ENCODE measurements around the gene TUB. TPM values are rescaled to one million over a fixed set of nuclear protein-coding genes. Genes with fewer than 3 reads are reported as not detected.

Gene TUB
- total and polyA plus RNA-seq, 2 of the 13 experiments (the other 11 are each of a cell fraction or from before 2014, with no cell fraction given), result 4.3 to 5.6 TPM

- Histone ChIP-seq H3K4me2 (ENCODE audit: low read depth, low read length) (no peak overlapping the region), H2AFZ (ENCODE audit: low read length) (no peak overlapping the region), H3K9ac (ENCODE audit: insufficient read depth, low read depth, low read length) (no peak overlapping the region), H3K36me3 (replicated peaks in 1 of 2; ENCODE audit: control insufficient read depth in 1 of 2, insufficient read depth in 2 of 2, low read length in 2 of 2) (no peaks in the 10 kb centered on the region), H3K9me3 (ENCODE audit: low read length) (no peaks in the 10 kb centered on the region), H3K79me2 (ENCODE audit: insufficient read depth, low read length) (no peaks in the 10 kb centered on the region), H3K4me3 (replicated peaks in 1 of 3; ENCODE audit: insufficient read depth in 1 of 3, low read depth in 2 of 3, low read length in 3 of 3) (no peak overlapping the region), H4K20me1 (ENCODE audit: insufficient read depth, low read length) (no peaks in the 10 kb centered on the region), H3K27ac (ENCODE audit: extremely low read length, insufficient read depth, low read length) (no peak overlapping the region), H3K27me3 (ENCODE audit: control insufficient read depth in 1 of 2, insufficient read depth in 2 of 2, low read length in 2 of 2) (peaks cover 0 to 8% of the 10 kb centered on the region in 2 experiments; a peak in 1 of 5 replicates), H3K4me1 (ENCODE audit: insufficient read depth, low read length) (peaks cover 24% of the 10 kb centered on the region)
- in situ Hi-C loops (cut with HindIII; ENCODE audit: extremely low pct_ligation_motif_present, low pct_unique_long_range_greater_than_20kb), result no loop called here
- ChIA-PET CTCF (ENCODE audit: low intra/inter-chr PET ratio, low total read pairs) (no interaction called here), POLR2A (no interaction called here)
- no TSS peak for BruUV-seq (replicated peaks)
- TF ChIP-seq, protein P1, sequence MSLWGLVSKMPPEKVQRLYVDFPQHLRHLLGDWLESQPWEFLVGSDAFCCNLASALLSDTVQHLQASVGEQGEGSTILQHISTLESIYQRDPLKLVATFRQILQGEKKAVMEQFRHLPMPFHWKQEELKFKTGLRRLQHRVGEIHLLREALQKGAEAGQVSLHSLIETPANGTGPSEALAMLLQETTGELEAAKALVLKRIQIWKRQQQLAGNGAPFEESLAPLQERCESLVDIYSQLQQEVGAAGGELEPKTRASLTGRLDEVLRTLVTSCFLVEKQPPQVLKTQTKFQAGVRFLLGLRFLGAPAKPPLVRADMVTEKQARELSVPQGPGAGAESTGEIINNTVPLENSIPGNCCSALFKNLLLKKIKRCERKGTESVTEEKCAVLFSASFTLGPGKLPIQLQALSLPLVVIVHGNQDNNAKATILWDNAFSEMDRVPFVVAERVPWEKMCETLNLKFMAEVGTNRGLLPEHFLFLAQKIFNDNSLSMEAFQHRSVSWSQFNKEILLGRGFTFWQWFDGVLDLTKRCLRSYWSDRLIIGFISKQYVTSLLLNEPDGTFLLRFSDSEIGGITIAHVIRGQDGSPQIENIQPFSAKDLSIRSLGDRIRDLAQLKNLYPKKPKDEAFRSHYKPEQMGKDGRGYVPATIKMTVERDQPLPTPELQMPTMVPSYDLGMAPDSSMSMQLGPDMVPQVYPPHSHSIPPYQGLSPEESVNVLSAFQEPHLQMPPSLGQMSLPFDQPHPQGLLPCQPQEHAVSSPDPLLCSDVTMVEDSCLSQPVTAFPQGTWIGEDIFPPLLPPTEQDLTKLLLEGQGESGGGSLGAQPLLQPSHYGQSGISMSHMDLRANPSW (CRISPR knock-in tag; IDR thresholded peaks at IDR 0.05; ENCODE audit: borderline replicate concordance), result no peak
- no peak for TF ChIP-seq KDM2A (CRISPR knock-in tag; IDR thresholded peaks at IDR 0.05; ENCODE audit: borderline replicate concordance, low read depth)
- FAIRE-seq, result no peak
- intact Hi-C loops (cut with micrococcal nuclease; ENCODE audit: unreplicated experiment), result no loop called here
- WGBS (ENCODE audit: low lambda C conversion rate), result 77% methylated on average over 3 of the region's 9 CpGs
- no peak for ATAC-seq
- DNase-seq (ENCODE audit: low spot score), result no peak
Measured at GRCh38 chr11:8083088-8083395, 2.0 kb downstream of the TUB start.

- Histone ChIP-seq H3K4me2 (ENCODE audit: low read depth, low read length) (no peak overlapping the region), H3K27me3 (ENCODE audit: control insufficient read depth in 1 of 2, insufficient read depth in 2 of 2, low read length in 2 of 2) (peaks cover 0 to 8% of the 10 kb centered on the region in 2 experiments; a peak in 1 of 5 replicates), H3K9me3 (ENCODE audit: low read length) (no peaks in the 10 kb centered on the region), H4K20me1 (ENCODE audit: insufficient read depth, low read length) (no peaks in the 10 kb centered on the region), H3K4me1 (ENCODE audit: insufficient read depth, low read length) (peaks cover 24% of the 10 kb centered on the region), H3K4me3 (replicated peaks in 1 of 3; ENCODE audit: insufficient read depth in 1 of 3, low read depth in 2 of 3, low read length in 3 of 3) (no peak overlapping the region), H3K27ac (ENCODE audit: extremely low read length, insufficient read depth, low read length) (no peak overlapping the region), H3K9ac (ENCODE audit: insufficient read depth, low read depth, low read length) (no peak overlapping the region), H2AFZ (ENCODE audit: low read length) (no peak overlapping the region), H3K79me2 (ENCODE audit: insufficient read depth, low read length) (no peaks in the 10 kb centered on the region), H3K36me3 (replicated peaks in 1 of 2; ENCODE audit: control insufficient read depth in 1 of 2, insufficient read depth in 2 of 2, low read length in 2 of 2) (no peaks in the 10 kb centered on the region)
- ATAC-seq, result no peak
- 100% methylated on average over 1 of the region's 1 CpG for WGBS (ENCODE audit: low lambda C conversion rate)
- intact Hi-C loops (cut with micrococcal nuclease; ENCODE audit: unreplicated experiment), result no loop called here
- no TSS peak for BruUV-seq (replicated peaks)
- no peak for FAIRE-seq
- in situ Hi-C loops (cut with HindIII; ENCODE audit: extremely low pct_ligation_motif_present, low pct_unique_long_range_greater_than_20kb), result no loop called here
- CTCF ChIA-PET (ENCODE audit: low intra/inter-chr PET ratio, low total read pairs), result no interaction called here
- POLR2A ChIA-PET, result no interaction called here
- no peak for DNase-seq (ENCODE audit: low spot score)
- TF ChIP-seq ZNF547 (CRISPR knock-in tag; IDR thresholded peaks at IDR 0.05), result no peak
- no peak for TF ChIP-seq ZFX (CRISPR knock-in tag; IDR thresholded peaks at IDR 0.05; ENCODE audit: low read depth)
- no peak for TF ChIP-seq ZNF674 (CRISPR knock-in tag; IDR thresholded peaks at IDR 0.05; ENCODE audit: low read depth)
- TF ChIP-seq, protein P2, sequence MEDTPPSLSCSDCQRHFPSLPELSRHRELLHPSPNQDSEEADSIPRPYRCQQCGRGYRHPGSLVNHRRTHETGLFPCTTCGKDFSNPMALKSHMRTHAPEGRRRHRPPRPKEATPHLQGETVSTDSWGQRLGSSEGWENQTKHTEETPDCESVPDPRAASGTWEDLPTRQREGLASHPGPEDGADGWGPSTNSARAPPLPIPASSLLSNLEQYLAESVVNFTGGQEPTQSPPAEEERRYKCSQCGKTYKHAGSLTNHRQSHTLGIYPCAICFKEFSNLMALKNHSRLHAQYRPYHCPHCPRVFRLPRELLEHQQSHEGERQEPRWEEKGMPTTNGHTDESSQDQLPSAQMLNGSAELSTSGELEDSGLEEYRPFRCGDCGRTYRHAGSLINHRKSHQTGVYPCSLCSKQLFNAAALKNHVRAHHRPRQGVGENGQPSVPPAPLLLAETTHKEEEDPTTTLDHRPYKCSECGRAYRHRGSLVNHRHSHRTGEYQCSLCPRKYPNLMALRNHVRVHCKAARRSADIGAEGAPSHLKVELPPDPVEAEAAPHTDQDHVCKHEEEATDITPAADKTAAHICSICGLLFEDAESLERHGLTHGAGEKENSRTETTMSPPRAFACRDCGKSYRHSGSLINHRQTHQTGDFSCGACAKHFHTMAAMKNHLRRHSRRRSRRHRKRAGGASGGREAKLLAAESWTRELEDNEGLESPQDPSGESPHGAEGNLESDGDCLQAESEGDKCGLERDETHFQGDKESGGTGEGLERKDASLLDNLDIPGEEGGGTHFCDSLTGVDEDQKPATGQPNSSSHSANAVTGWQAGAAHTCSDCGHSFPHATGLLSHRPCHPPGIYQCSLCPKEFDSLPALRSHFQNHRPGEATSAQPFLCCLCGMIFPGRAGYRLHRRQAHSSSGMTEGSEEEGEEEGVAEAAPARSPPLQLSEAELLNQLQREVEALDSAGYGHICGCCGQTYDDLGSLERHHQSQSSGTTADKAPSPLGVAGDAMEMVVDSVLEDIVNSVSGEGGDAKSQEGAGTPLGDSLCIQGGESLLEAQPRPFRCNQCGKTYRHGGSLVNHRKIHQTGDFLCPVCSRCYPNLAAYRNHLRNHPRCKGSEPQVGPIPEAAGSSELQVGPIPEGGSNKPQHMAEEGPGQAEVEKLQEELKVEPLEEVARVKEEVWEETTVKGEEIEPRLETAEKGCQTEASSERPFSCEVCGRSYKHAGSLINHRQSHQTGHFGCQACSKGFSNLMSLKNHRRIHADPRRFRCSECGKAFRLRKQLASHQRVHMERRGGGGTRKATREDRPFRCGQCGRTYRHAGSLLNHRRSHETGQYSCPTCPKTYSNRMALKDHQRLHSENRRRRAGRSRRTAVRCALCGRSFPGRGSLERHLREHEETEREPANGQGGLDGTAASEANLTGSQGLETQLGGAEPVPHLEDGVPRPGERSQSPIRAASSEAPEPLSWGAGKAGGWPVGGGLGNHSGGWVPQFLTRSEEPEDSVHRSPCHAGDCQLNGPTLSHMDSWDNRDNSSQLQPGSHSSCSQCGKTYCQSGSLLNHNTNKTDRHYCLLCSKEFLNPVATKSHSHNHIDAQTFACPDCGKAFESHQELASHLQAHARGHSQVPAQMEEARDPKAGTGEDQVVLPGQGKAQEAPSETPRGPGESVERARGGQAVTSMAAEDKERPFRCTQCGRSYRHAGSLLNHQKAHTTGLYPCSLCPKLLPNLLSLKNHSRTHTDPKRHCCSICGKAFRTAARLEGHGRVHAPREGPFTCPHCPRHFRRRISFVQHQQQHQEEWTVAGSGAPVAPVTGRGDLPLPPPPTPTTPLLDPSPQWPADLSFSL (CRISPR knock-in tag; IDR thresholded peaks at IDR 0.05), result no peak
- TF ChIP-seq ZNF550 (CRISPR knock-in tag; IDR thresholded peaks at IDR 0.05; ENCODE audit: borderline replicate concordance), result no peak
- TF ChIP-seq, protein P3, sequence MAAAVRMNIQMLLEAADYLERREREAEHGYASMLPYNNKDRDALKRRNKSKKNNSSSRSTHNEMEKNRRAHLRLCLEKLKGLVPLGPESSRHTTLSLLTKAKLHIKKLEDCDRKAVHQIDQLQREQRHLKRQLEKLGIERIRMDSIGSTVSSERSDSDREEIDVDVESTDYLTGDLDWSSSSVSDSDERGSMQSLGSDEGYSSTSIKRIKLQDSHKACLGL (CRISPR knock-in tag; IDR thresholded peaks at IDR 0.05), result no peak
Measured at GRCh38 chr11:8083871-8084281, 2.9 kb downstream of the TUB start.

Data from HepG2 (cell line).